ENCODE results near the gene TAF6. TPM values are rescaled to one million over a fixed set of nuclear protein-coding genes. Genes with fewer than 3 reads are reported as not detected.

TAF6 gene
- total and polyA plus RNA-seq, 2 experiments from 2014 or later, result 56.3 to 141 TPM

- no peak for TF ChIP-seq ETS1 (IDR thresholded peaks at IDR 0.05)
Measured at GRCh38 chr7:100128637-100128963, 9.4 kb upstream of the TAF6 start (continued).

- Histone ChIP-seq H3K79me2 (replicated peaks; ENCODE audit: insufficient read depth) (peaks cover 5% of the 10 kb centered on the region), H3K4me1 (ENCODE audit: insufficient read depth) (peaks cover 4% of the 10 kb centered on the region; the same call in 1 of the 2 replicates), H2AFZ (peak overlapping the region; percentile 94), H4K20me1 (replicated peaks; ENCODE audit: insufficient read depth) (no peaks in the 10 kb centered on the region), H3K4me2 (peak overlapping the region; percentile 96), H3K36me3 (ENCODE audit: insufficient read depth) (no peaks in the 10 kb centered on the region), H3K27me3 (ENCODE audit: insufficient read depth) (peaks cover 21% of the 10 kb centered on the region), H3F3A (replicated peaks; ENCODE audit: low read depth) (peaks cover 21% of the 10 kb centered on the region), H3K9me2 (ENCODE audit: insufficient read depth) (no peaks in the 10 kb centered on the region), H3K27ac (ENCODE audit: low read depth) (no peak overlapping the region), H3K4me3 (peak overlapping the region; percentile 99)
- Mint-ChIP-seq H3K4me1 (peaks cover 11% of the 10 kb centered on the region), H3K4me3 (peak overlapping the region; percentile 77), H3K27me3 (ENCODE audit: insufficient read depth, low read depth, poor library complexity) (peaks cover 21% of the 10 kb centered on the region), H3K27ac (no peak overlapping the region), H3K9me3 (no peaks in the 10 kb centered on the region), H3K36me3 (ENCODE audit: low read depth) (peaks cover 6% of the 10 kb centered on the region; the same call in 1 of the 3 replicates)
- DNase-seq (ENCODE audit: low spot score), result peak; percentile 58
- ATAC-seq, result peak; percentile 33
- TF ChIP-seq EZH2 (IDR thresholded peaks at IDR 0.05; ENCODE audit: low read depth, unreplicated experiment), result no peak
- no peak for TF ChIP-seq REST (IDR thresholded peaks at IDR 0.05; ENCODE audit: unreplicated experiment)
- no peak for TF ChIP-seq STAT1 (IDR thresholded peaks at IDR 0.05; ENCODE audit: unreplicated experiment)
- TF ChIP-seq ZNF462 (CRISPR knock-in tag; IDR thresholded peaks at IDR 0.05), result no peak
- no peak for TF ChIP-seq EZH2phosphoT487 (IDR thresholded peaks at IDR 0.05; ENCODE audit: unreplicated experiment)
- TF ChIP-seq NANOG (IDR thresholded peaks at IDR 0.05; ENCODE audit: borderline replicate concordance), result no peak
- TF ChIP-seq ZNF331 (CRISPR knock-in tag; IDR thresholded peaks at IDR 0.05; ENCODE audit: low read depth), result no peak
- no peak for TF ChIP-seq CTCF (conservative IDR thresholded peaks at IDR 0.05; ENCODE audit: low read depth in 2 of 2)
- TF ChIP-seq CREB1 (CRISPR knock-in tag; IDR thresholded peaks at IDR 0.05; ENCODE audit: low read depth), result no peak
- TF ChIP-seq POLR2AphosphoS5 (IDR thresholded peaks at IDR 0.05; ENCODE audit: low read depth), result no peak
Measured at GRCh38 chr7:100127866-100128636, 8.9 kb upstream of the TAF6 start.
